ENCODE measurements around the gene SP1.
"Not testable (repeated sequence)": the region's sequence is repeated elsewhere in the genome, so short reads cannot be mapped to it uniquely, and the experiment has no call there.

SP1 gene

DNA sequence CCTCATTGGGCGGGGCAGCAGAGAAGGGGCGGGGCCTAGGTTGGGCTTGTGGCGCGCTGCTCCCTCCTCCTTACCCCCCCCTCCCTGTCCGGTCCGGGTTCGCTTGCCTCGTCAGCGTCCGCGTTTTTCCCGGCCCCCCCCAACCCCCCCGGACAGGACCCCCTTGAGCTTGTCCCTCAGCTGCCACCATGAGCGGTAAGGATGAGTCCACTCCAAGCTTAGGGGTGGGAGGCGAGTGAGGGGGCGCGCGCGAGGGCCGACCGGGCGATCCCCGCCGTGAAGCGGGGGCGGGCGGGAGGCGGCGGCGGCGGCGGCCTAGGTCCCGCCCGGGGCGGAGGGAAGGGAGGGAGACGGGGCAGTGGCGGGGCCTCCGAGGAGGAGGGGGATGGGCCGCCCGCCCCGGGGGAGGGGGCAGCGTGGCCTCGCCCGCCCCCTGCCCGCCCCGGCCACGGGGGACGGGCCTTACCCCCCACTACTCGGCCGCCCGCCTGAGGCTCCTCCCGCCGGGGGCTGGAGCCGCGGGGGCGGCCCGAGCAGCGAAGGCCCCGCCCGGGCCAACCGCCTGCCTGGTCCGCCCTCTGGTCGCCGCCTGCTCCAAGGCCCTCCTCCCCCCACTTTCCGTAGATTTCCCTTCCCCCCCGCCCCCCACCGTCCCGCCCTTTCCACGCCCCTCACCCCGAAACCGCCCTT lies at the start of gene SP1:
SP1 (plus strand) TSS at position 73 of the 690 bp plus-strand sequence; CDS start at position 189, 116 bp downstream.
- DNase-seq, result peak; percentile 97

GRCh38 chr12:53330671-53331070 lies 49.3 kb upstream of the SP1 start:
- peak; percentile 50 for DNase-seq

DNA sequence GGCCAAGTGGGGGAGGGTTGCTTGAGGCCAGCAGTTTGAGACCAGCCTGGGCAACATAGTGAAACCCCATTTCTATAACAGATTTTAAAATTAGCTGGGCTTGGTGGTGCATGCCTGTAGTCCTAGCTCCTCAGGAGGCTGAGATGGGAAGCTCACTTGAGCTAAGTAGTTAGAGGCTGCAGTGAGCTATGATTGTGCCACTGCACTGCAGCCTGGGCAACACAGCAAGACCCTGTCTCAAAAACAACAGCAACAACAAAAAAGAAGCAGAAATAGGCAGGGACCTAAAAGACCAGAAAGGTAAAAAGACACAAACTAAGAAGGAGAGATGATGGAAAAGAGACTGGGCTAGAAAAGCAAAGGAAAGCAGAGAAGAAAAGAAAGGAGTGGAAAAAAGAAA lies 47.6 kb upstream of the SP1 start:
- not testable (repeated sequence) for DNase-seq

- DNase-seq, result no peak
These were observed 47.2 kb upstream of the SP1 start for GRCh38 chr12:53332744-53333143.

DNA sequence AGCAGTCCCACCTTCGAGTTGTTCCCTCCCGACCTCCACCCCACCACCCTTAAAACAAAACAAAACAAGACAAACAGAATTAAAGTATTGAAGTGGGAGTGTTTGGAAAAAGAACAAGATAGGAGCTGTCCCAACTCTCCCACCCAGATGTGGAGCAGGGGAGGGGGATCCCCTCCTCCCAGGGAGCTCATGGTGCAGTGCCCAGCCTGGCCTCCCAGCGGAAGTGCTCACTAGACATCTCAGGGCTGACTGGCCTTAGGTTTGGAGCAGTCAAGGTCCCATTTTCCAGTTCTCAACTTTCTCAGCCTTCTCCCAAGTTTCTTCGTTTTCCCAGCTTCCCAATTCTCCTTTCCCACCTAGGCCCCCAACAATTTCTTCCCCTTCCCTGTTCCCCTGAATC lies 46.7 kb upstream of the SP1 start:
- DNase-seq, result peak; percentile 53

DNA sequence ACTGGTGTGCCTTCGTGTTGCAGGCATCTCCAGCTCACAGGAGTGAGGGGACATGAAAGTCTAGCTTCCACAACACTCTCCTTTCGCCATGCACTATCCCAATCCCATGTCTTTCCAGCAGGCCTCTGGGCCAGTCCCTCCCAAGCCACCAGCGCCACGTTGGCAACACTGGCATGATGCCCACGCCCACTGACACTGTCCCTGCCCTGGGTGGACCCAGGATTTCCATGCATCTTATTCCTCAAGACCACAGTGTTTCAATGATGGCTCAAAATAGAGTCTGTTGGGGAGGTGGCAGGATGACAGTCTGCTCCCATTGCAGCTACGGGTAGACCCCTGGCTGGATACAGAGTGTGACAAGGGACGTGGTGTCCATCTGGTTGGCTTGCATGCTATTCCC lies 46.1 kb upstream of the SP1 start:
- DNase-seq, result no peak

DNA sequence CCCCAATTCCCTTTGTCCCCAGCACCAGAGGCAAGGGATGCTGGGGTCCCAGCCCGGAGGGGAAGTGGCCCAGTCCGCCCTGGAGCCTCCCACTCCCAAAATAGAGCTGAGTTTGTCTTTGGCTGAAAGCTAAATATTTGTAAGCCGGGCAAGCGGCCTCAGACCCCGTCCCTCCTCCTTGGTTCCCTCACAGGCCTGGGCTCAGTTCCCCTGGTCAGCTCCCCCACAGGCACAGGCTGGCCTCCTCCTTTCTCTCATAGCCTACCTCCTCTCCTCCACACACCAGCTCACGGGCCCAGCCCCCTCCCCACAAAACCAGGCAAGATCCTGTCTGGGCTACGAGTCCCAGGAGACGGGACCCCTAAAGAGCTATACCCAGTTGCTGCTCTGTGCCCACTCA lies 45.2 kb upstream of the SP1 start:
- no peak for DNase-seq

GRCh38 chr12:53336181-53336681 lies 43.7 kb upstream of the SP1 start, which contains the start of gene SP7:
Gene SP7 (minus strand): TSS chr12:53336354. CDS start chr12:53335646, 708 bp downstream.
- peak; percentile 80 for DNase-seq

- DNase-seq, result no peak
These were observed 42.0 kb upstream of the SP1 start for GRCh38 chr12:53338017-53338416.

- no peak for DNase-seq
These were observed 41.1 kb upstream of the SP1 start for GRCh38 chr12:53338916-53339315.

DNA sequence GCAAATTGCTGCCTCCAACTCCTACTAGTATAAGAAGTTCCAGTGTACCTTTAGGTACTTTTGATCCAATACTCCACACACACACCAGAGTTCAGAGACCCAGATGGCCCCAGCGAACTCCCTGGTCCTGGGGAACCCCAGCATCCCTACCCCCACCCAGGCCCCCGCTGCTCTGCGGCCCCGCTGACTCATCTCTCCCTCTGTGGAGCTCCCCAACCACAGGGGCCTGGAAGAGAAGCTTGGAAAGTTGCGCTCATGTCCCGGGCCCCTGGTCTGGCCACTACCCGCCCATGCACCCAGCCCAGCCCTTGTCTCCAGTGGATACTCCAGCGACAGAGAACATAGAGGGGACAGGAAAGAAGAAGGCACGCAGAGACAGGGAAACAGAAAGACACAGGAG lies 39.6 kb upstream of the SP1 start:
- no peak for DNase-seq

DNA sequence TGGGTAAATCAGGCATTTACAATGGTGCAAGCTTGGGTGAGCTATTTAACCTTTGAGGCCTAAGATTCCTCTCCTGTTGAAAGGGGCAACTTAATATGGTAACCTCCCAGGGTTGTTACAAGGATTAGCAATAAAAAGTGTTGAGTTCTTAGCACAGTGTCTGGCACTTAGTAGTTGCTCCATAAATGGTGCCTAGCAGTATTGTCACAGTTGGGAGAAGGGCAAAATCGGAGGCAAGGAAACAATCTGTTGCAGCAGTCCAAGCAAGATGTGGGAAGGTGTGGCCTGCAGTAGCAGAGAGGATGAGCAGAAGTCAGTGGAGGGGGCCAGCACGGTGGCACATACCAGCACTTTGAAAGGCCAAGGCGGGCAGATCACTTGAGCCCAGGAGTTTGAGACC lies 36.5 kb upstream of the SP1 start:
- DNase-seq, result no peak

DNA sequence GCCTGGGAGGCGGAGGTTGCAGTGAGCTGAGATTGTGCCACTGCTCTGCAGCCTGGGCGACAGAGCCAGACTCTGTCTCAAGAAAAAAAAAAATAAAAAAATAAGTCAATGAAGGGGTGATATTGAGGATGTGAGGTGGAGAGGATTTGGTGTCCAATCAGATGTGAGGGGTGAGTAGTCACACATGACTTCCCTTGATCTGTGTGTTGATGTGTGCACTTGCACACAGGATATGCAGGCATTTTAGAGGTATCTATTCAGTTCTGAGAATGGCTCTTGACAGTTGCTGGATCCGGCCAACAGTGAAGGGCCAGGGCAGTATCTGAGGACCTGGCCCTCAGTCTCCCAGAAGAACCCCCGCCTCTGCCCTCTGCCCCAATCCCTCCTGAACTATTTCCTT lies 36.0 kb upstream of the SP1 start:
- DNase-seq, result no peak

DNA sequence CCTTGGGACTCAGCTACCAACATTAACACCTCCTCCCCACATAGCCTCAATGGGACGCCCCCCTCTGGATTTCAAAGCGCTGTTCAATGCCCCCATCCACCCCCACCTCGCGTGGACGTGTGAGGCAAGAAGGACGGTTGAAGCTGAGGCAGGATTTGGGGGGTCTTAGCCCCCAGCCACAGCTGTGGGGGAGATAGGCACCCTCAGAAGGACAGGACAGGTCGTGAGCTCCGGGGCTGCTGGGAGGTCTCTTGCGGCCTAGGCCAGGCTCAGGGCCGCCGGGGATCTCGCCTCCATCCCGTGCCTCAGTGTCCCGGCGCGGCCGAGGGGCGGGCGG lies 35.5 kb upstream of the SP1 start:
- no peak for DNase-seq

DNA sequence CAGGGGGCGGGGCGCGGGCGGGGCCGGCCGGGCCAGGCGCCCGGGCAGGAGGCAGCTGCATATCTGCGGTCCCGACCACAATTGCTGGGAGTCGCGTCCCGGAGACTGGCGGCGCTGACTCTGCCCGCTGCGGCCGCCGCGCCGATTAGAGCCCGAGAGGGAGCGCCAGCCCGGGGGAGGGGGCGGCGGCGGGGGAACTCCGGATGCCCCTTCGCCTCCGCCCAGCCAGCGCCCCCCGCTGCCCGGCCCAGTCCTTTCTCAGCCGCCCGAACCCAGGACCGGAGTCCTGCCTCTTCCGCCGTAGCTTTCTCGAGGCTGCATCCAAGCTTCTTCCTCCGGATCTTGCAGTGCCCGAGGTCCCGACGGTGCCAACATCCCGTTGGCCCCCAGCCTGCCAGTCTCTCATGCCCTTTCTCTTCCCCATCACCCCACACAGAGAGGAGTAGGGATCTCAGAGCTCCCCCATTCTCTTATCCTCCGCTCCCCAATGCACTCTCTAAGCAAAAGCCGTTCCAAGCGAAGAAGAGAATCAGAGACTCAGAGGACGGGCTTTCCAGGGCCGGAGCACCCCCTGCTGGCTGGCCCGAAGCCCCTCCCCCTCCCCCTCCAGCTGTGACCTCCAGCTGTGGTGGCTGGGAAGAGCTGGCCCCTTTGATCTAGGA lies 35.0 kb upstream of the SP1 start:
- peak; percentile 95 for DNase-seq

- no peak for DNase-seq
These were observed 34.3 kb upstream of the SP1 start for GRCh38 chr12:53345486-53346188.

DNA sequence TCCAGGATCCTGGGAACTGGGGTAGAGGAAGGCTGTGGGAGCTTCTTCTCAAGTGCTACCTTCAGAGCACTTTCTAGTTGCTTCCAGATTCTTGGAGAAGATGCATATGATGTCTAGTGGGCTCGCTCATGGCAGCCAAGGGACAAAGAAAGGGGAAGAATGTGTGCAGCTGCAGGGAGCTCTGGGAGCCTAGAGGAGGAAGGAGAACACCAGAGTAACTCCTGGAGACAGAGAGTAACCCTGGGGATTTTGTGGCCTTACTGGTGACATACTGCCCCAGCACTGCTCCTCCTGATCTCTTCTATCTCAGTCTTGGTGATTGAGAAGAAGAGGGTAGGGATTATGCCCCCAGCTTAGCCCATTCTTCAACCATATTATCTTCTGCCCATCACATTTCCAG lies 33.5 kb upstream of the SP1 start:
- DNase-seq, result no peak

DNA sequence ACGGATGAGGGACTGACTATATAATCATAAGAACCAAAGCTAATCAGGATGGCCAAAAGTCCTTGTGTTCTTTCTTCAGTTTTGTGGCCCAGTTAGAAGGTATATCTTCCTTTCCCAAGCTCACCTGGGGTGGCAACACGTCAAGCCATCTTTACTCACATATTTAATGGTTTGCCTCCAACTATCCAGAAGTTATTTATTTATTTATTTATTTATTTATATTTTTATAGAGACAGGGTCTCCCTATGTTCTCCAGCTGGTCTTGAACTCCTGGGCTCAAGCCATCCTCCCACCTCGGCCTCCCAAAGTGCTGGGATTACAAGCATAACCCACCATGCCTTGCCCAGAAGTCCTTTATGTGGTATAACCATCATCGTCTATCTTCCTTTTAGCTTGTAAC lies 32.1 kb upstream of the SP1 start:
- DNase-seq, result no peak

DNA sequence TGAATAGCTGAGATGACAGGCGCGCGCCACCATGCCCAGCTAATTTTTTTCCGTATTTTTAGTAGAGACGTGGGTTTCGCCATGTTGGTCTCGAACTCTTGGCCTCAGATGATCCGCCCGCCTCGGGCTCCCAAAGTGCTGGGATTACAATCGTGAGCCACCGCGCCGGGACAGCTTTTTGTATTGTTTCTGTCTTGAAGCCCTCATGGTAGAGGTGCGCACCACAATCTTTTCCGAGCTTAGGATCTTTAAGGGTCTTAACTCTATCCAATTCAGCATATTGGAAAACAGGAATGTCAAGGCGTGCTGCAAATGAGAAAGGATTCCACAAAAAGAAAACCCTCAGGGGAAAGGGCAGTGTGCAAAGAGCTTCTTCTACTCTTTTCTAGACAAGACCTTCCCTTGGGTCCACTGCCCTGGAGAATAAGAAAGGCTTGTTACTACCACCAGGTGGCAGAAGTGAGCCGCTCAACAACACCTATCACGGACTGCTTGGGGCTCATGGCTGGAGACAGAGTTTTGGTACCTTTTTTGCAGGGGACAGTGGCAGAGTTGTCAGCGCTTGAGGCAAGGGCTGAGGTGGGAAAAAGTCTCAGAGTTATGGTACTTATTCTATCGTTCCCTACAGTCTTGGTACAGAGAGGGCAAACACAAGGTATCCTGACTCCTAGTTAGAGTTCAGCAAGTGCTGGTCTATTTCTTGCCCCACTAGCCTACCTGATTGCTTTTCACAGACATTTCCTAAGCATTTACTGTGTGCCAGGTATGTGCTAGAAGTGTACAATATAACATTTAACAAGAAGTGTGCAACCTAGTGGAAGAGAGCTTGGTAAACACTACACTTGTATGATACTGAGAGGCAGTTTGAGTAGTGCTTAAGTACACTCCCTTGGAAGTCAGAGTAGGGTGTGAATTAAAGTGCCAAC lies 27.4 kb upstream of the SP1 start:
- DNase-seq, result peak; percentile 96

DNA sequence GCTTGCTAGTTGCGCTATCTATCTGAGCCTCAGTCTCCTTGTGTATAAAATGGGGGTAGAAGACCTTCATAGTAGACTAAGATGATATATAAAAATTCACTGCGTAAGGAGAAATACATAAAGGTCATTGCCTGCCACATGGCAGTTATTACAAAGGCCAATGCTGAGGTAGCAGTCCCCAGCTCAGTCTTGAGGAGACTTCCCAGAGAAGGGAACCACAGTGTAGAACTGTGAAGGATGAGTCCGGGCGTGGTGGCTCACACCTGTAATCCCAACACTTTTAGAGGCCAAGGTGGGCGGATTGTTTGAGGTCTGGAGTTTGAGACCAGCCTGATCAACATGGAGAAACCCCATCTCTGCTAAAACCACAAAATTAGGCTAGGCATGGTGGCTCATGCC lies 26.7 kb upstream of the SP1 start:
- DNase-seq, result no peak

DNA sequence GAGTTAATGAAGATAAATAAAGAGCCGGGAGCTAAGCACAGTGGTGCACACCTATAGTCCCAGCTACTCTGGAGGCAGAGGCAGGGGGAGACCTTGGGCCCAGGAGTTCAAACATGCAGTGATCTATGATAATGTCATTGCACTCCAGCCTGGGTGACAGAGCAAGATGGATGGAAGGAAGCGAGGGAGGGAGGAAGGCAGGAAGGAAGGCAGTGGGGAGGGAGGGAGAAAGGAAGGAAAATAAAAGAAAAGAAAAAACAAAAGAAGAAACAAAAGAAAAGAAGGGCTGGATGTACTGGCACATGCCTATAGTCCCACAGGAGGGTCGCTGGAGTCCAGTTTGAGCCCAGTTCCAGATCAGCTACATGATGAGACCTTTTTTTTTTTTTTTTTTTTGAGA lies 24.9 kb upstream of the SP1 start:
- DNase-seq, result no peak

GRCh38 chr12:53358836-53359419 lies 21.0 kb upstream of the SP1 start:
- DNase-seq, result peak; percentile 26
